Prostate gland (tissue), 2 donors: Measurements from ENCODE around the gene TMEM109. TPM values are rescaled to one million over a fixed set of nuclear protein-coding genes. Genes with fewer than 3 reads are reported as not detected.

Source experiments
- DNase-seq: peaks from one replicate; pipeline ENCODE4 v3.0.0-alpha.2; 2019; ENCODE audit warnings: low spot score
- H3K27ac ChIP-seq, 2 donors: fragments of 200-600 bp; sonication (generic); 2 replicates each; pipeline ENCODE4 v1.5.1; 2017 to 2019
- H3K27me3 ChIP-seq: fragments of 200-600 bp; sonication (generic); replicated peaks from 2 replicates; pipeline ENCODE4 v1.5.1; 2019; ENCODE audit not compliant: insufficient read depth
- H3K36me3 ChIP-seq, 2 donors: fragments of 200-600 bp; sonication (generic); 1 replicate in 1 of 2; 2 replicates in 1 of 2; pipeline versions ENCODE4 v1.5.1 to v1.8.1; 2017 to 2019
- H3K4me1 ChIP-seq: fragments of 200-600 bp; sonication (generic); replicated peaks from 2 replicates; pipeline ENCODE4 v1.5.1; 2019
- H3K4me3 ChIP-seq, 2 donors: fragments of 200-600 bp; sonication (generic); 2 replicates each; pipeline ENCODE4 v1.5.1; 2017 to 2019
- H3K9me3 ChIP-seq: fragments of 200-600 bp; sonication (generic); 2 replicates; pipeline ENCODE4 v1.5.1; 2017
- CTCF ChIP-seq, 4 experiments: fragments of 200-600 bp in 2 of 4; fragments of 450-650 bp in 2 of 4; sonication (generic) in 2 of 4; IDR thresholded peaks; 1 replicate in 3 of 4; 2 replicates in 1 of 4; pipeline ENCODE4 v1.5.1; 2016 to 2019; ENCODE audit warnings: antibody characterized with exemption in 4 of 4, mild to moderate bottlenecking in 2 of 4, moderate library complexity in 2 of 4
- POLR2A ChIP-seq: fragments of 450-650 bp; IDR thresholded peaks from one replicate; pipeline ENCODE4 v1.6.1; 2016; ENCODE audit warnings: antibody characterized with exemption, mild to moderate bottlenecking
- POLR2AphosphoS5 ChIP-seq: sonication (generic); formaldehyde crosslinking; IDR thresholded peaks from one replicate; pipeline ENCODE4 v1.6.1; 2017; ENCODE audit warnings: antibody characterized with exemption
- WGBS: methylation state at CpG from one replicate; pipeline ENCODE4 v1.1.5; 2018; 5-methylcytosine and 5-hydroxymethylcytosine counted together
- intact Hi-C: fragments of 100-400 bp; cut with DNase I; formaldehyde crosslinking; loops from one replicate; pipeline ENCODE4 v1.14.2; 2022
- total RNA-seq, 2 donors: library from RNA; depleted of rRNA; stranded (reverse); fragments of >200 nt; gene quantifications; one replicate each; pipeline ENCODE4 v1.1.0, GENCODE V29; 2016

TMEM109 gene
- total RNA-seq, 2 donors from 2014 or later: 106 to 122 TPM

GRCh38 chr11:60921777-60922335, 7.9 kb downstream of the TMEM109 start:
- Histone ChIP-seq H3K4me3 (no peak overlapping the region), H3K27me3 (no peaks in the 10 kb centered on the region), H3K4me1 (peaks cover 3% of the 10 kb centered on the region), H3K9me3 (no peaks in the 10 kb centered on the region), H3K27ac (no peak overlapping the region), H3K36me3 (peaks cover 9 to 17% of the 10 kb centered on the region in 2 donors)
- no peak for DNase-seq
- 77% methylated on average over 23 of the region's 23 CpGs for WGBS
- intact Hi-C loops: no loop called here
- TF ChIP-seq POLR2A (no peak), POLR2AphosphoS5 (no peak), CTCF (IDR thresholded peaks at IDR 0.05) (no peak)

GRCh38 chr11:60922906-60923305, 8.9 kb downstream of the TMEM109 start:
- Histone ChIP-seq H3K36me3 (peaks cover 9 to 17% of the 10 kb centered on the region in 2 donors), H3K4me3 (no peak overlapping the region), H3K27me3 (no peaks in the 10 kb centered on the region), H3K4me1 (no peaks in the 10 kb centered on the region), H3K27ac (no peak overlapping the region), H3K9me3 (no peaks in the 10 kb centered on the region)
- no peak for DNase-seq
- TF ChIP-seq CTCF (IDR thresholded peaks at IDR 0.05) (no peak), POLR2A (no peak), POLR2AphosphoS5 (no peak)
- WGBS: 73% methylated on average over 6 of the region's 6 CpGs
- intact Hi-C loops: no loop called here

GRCh38 chr11:60923326-60923725, 9.4 kb downstream of the TMEM109 start:
- DNase-seq: no peak
- H3K4me1 ChIP-seq: no peaks in the 10 kb centered on the region
- TF ChIP-seq CTCF (IDR thresholded peaks at IDR 0.05) (no peak), POLR2A (no peak), POLR2AphosphoS5 (no peak)
- H3K36me3 ChIP-seq: peaks cover 9 to 17% of the 10 kb centered on the region in 2 donors
- no peak overlapping the region for H3K4me3 ChIP-seq
- no peaks in the 10 kb centered on the region for H3K27me3 ChIP-seq
- no peaks in the 10 kb centered on the region for H3K9me3 ChIP-seq
- no peak overlapping the region for H3K27ac ChIP-seq
- WGBS: 58% methylated on average over 5 of the region's 5 CpGs
- intact Hi-C loops: no loop called here

- no peak for DNase-seq
- 62% methylated on average over 4 of the region's 6 CpGs for WGBS
- no peaks in the 10 kb centered on the region for H3K27me3 ChIP-seq
- no peak for TF ChIP-seq CTCF (IDR thresholded peaks at IDR 0.05)
- TF ChIP-seq POLR2A: no peak
- TF ChIP-seq POLR2AphosphoS5: no peak
- H3K4me1 ChIP-seq: no peaks in the 10 kb centered on the region
- no peak overlapping the region for H3K27ac ChIP-seq
- no peaks in the 10 kb centered on the region for H3K9me3 ChIP-seq
- intact Hi-C loops: no loop called here
- H3K36me3 ChIP-seq: peaks cover 9 to 17% of the 10 kb centered on the region in 2 donors
- H3K4me3 ChIP-seq: no peak overlapping the region
These were observed 9.8 kb downstream of the TMEM109 start for GRCh38 chr11:60923800-60924109.

- peak; percentile 41 for TF ChIP-seq POLR2A
- TF ChIP-seq POLR2AphosphoS5: peak; percentile 45
- no peak for TF ChIP-seq CTCF (IDR thresholded peaks at IDR 0.05)
- peak; percentile 53 for DNase-seq
- Histone ChIP-seq H3K27me3 (no peaks in the 10 kb centered on the region), H3K4me3 (peak within 1 kb of the TSS; percentile 46 to 52), H3K4me1 (no peaks in the 10 kb centered on the region), H3K27ac (no peak within 1 kb of the TSS), H3K36me3 (peaks cover 9 to 17% of the 10 kb centered on the region in 2 donors), H3K9me3 (no peaks in the 10 kb centered on the region)
- intact Hi-C loops: no loop called here
- WGBS: under 1% methylated on average over 46 of the region's 69 CpGs
These were observed 10.3 kb downstream of the TMEM109 start, which contains the start of gene TMEM132A for GRCh38 chr11:60924110-60924905. TMEM132A (plus strand) TSS chr11:60924460; CDS start chr11:60924634, 174 bp downstream.
